HK-2 (cell line): ENCODE results near the gene SORBS2.

Experiments used
- DNase-seq: peaks from one replicate; pipeline ENCODE4 v3.0.0-alpha.2; 2018; ENCODE audit not compliant: unreplicated experiment

The SORBS2 gene

GRCh38 chr4:185835336-185835735 lies 23.3 kb upstream of the SORBS2 start:
- no peak for DNase-seq

GRCh38 chr4:185834778-185835177 lies 22.8 kb upstream of the SORBS2 start:
- DNase-seq: no peak

GRCh38 chr4:185834088-185834487 lies 22.1 kb upstream of the SORBS2 start:
- no peak for DNase-seq

- peak; percentile 24 for DNase-seq
Measured at GRCh38 chr4:185833055-185833598, 21.1 kb upstream of the SORBS2 start.

GRCh38 chr4:185831125-185831815 lies 19.3 kb upstream of the SORBS2 start:
- DNase-seq: no peak

- no peak for DNase-seq
Measured at GRCh38 chr4:185830263-185830994, 18.4 kb upstream of the SORBS2 start.

- DNase-seq: no peak
Measured at GRCh38 chr4:185826381-185826780, 14.4 kb upstream of the SORBS2 start.

- DNase-seq: no peak
Measured at GRCh38 chr4:185825737-185826136, 13.7 kb upstream of the SORBS2 start.

- no peak for DNase-seq
Measured at GRCh38 chr4:185822791-185823190, 10.8 kb upstream of the SORBS2 start.

GRCh38 chr4:185821029-185821419 lies 9.0 kb upstream of the SORBS2 start:
- no peak for DNase-seq

GRCh38 chr4:185820146-185821028 lies 8.4 kb upstream of the SORBS2 start:
- DNase-seq: no peak

- DNase-seq: no peak
Measured at GRCh38 chr4:185819144-185819543, 7.2 kb upstream of the SORBS2 start.

GRCh38 chr4:185817403-185817818 lies 5.4 kb upstream of the SORBS2 start:
- no peak for DNase-seq

- no peak for DNase-seq
Measured at GRCh38 chr4:185813133-185813532, 1.1 kb upstream of the SORBS2 start.

GRCh38 chr4:185810746-185811508 lies 1.1 kb downstream of the SORBS2 start:
- DNase-seq: no peak

- no peak for DNase-seq
Measured at GRCh38 chr4:185809533-185810071, 2.4 kb downstream of the SORBS2 start.

- DNase-seq: no peak
Measured at GRCh38 chr4:185809121-185809520, 2.9 kb downstream of the SORBS2 start.

- DNase-seq: no peak
Measured at GRCh38 chr4:185805979-185806378, 6.0 kb downstream of the SORBS2 start.

- no peak for DNase-seq
Measured at GRCh38 chr4:185805262-185805802, 6.7 kb downstream of the SORBS2 start.

- no peak for DNase-seq
Measured at GRCh38 chr4:185803022-185803421, 9.0 kb downstream of the SORBS2 start.

GRCh38 chr4:185801471-185801870 lies 10.5 kb downstream of the SORBS2 start:
- DNase-seq: no peak
